ENCODE data around the gene LMNA.

DNA sequence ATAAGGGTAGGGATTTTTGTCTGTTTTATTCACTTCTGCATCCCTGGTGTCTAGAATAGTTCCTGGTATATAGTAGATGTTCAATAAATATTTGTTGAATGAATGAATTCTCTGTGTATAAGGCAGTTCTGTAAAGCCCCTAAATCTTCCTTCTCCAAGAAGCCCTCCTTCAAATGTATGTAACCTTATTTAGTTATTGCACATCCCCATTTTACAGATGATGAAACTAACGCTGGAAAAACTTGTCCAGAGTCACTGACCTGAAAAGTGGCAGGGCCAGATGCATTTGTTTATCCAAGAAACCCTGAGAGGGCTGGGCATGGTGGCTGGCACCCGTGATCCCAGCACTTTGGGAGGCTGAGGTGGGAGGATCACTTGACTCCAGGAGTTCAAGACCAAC is 4.3 kb upstream of the LMNA start:
- TF ChIP-seq NFIC (IDR thresholded peaks at IDR 0.05) (no peak), TAF1 (IDR thresholded peaks at IDR 0.05; ENCODE audit: low read depth) (no peak), FOXM1 (IDR thresholded peaks at IDR 0.05; ENCODE audit: borderline replicate concordance, low read depth) (no peak), EP300 (IDR thresholded peaks at IDR 0.05; ENCODE audit: borderline replicate concordance) (no peak), CREB1 (IDR thresholded peaks at IDR 0.05; ENCODE audit: low read depth) (no peak)
- TF ChIP-seq, protein P1, sequence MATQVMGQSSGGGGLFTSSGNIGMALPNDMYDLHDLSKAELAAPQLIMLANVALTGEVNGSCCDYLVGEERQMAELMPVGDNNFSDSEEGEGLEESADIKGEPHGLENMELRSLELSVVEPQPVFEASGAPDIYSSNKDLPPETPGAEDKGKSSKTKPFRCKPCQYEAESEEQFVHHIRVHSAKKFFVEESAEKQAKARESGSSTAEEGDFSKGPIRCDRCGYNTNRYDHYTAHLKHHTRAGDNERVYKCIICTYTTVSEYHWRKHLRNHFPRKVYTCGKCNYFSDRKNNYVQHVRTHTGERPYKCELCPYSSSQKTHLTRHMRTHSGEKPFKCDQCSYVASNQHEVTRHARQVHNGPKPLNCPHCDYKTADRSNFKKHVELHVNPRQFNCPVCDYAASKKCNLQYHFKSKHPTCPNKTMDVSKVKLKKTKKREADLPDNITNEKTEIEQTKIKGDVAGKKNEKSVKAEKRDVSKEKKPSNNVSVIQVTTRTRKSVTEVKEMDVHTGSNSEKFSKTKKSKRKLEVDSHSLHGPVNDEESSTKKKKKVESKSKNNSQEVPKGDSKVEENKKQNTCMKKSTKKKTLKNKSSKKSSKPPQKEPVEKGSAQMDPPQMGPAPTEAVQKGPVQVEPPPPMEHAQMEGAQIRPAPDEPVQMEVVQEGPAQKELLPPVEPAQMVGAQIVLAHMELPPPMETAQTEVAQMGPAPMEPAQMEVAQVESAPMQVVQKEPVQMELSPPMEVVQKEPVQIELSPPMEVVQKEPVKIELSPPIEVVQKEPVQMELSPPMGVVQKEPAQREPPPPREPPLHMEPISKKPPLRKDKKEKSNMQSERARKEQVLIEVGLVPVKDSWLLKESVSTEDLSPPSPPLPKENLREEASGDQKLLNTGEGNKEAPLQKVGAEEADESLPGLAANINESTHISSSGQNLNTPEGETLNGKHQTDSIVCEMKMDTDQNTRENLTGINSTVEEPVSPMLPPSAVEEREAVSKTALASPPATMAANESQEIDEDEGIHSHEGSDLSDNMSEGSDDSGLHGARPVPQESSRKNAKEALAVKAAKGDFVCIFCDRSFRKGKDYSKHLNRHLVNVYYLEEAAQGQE (IDR thresholded peaks at IDR 0.05; ENCODE audit: low read depth): no peak
- TF ChIP-seq, protein P2, sequence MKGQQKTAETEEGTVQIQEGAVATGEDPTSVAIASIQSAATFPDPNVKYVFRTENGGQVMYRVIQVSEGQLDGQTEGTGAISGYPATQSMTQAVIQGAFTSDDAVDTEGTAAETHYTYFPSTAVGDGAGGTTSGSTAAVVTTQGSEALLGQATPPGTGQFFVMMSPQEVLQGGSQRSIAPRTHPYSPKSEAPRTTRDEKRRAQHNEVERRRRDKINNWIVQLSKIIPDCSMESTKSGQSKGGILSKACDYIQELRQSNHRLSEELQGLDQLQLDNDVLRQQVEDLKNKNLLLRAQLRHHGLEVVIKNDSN (IDR thresholded peaks at IDR 0.05): no peak
- TF ChIP-seq, protein P3, sequence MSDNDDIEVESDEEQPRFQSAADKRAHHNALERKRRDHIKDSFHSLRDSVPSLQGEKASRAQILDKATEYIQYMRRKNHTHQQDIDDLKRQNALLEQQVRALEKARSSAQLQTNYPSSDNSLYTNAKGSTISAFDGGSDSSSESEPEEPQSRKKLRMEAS (IDR thresholded peaks at IDR 0.05): no peak

Measured in Ishikawa (cell line).